ENCODE measurements around the gene CYLD.

Gene CYLD

DNA sequence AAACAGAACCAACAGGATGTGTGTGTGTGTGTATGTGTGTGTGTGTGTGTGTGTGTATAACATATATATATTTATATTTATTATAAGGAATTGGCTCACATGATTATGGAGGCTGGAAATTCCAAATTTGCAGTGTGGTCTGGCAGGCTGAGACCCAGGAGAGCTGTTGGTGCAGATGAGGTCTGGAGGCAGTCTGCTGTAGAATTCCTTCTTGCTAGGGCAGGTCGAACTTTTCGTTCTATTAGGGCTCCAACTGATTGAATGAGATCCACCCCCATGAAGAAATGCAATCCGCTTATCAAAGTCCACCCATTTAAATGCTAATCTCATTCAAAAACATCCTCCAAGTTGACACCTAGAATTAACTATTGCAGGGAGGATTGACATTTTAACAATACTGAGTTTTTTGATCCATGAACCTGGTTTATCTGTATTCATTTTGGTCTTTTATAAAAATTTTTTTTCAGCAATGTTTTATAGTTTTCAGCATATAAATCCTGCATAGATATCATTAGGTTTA is 85.0 kb downstream of the CYLD start:
- TF ChIP-seq, protein P1, sequence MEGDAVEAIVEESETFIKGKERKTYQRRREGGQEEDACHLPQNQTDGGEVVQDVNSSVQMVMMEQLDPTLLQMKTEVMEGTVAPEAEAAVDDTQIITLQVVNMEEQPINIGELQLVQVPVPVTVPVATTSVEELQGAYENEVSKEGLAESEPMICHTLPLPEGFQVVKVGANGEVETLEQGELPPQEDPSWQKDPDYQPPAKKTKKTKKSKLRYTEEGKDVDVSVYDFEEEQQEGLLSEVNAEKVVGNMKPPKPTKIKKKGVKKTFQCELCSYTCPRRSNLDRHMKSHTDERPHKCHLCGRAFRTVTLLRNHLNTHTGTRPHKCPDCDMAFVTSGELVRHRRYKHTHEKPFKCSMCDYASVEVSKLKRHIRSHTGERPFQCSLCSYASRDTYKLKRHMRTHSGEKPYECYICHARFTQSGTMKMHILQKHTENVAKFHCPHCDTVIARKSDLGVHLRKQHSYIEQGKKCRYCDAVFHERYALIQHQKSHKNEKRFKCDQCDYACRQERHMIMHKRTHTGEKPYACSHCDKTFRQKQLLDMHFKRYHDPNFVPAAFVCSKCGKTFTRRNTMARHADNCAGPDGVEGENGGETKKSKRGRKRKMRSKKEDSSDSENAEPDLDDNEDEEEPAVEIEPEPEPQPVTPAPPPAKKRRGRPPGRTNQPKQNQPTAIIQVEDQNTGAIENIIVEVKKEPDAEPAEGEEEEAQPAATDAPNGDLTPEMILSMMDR (IDR thresholded peaks at IDR 0.05; ENCODE audit: borderline replicate concordance, insufficient read depth, low read depth, low read length) = no peak
- no peak overlapping the region for H3K4me3 ChIP-seq (ENCODE audit: low read depth, low read length)

DNA sequence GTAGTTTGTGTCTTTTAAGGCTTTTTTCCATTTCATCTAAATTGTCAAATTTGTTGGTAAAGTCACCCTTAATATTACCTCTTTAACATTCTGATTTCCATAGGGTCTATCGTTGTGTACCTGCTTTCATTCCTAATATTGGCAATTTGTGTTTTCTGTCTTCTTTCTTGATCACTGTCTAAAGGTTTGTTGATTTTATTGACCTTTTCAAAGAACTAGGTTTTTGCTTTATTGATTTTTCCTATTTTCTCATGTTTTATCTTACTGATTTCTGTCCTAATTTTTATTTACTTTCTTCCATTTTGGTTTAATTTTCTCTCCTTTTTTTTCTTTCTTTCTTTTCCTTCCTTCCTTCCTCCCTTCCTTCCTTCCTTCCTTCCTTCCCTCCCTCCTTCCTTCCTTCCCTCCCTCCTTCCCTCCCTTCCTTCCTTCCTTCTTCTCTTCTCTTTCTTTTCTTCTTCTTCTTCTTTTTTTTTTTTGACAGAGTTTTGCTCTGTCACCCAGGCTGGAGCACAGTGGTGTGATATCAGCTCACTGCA is 86.3 kb downstream of the CYLD start:
- TF ChIP-seq, protein P1 (IDR thresholded peaks at IDR 0.05; ENCODE audit: borderline replicate concordance, insufficient read depth, low read depth, low read length) = no peak
- H3K4me3 ChIP-seq (ENCODE audit: low read depth, low read length) = no peak overlapping the region

DNA sequence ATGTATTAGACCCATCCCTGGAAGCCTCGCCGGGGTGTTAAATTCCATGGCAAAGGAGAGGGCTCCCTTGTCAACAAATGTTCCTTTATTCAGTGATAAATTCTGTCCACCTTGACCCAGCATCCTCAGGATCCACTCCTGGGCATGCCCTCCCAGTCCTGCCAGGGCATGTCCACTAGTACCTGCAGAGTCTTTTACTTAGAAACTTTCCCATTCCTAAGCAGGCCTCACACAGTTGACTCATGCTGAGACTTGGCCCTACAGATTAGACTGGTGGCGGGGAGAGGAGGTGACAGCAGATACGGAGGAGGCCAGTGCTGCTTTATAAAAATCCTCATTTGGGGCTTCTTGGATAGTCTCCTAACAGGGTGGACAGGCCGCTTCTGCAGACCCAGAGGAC is 88.8 kb downstream of the CYLD start:
- H3K4me3 ChIP-seq (ENCODE audit: low read depth, low read length) = no peak overlapping the region
- TF ChIP-seq, protein P1 (IDR thresholded peaks at IDR 0.05; ENCODE audit: borderline replicate concordance, insufficient read depth, low read depth, low read length) = no peak

DNA sequence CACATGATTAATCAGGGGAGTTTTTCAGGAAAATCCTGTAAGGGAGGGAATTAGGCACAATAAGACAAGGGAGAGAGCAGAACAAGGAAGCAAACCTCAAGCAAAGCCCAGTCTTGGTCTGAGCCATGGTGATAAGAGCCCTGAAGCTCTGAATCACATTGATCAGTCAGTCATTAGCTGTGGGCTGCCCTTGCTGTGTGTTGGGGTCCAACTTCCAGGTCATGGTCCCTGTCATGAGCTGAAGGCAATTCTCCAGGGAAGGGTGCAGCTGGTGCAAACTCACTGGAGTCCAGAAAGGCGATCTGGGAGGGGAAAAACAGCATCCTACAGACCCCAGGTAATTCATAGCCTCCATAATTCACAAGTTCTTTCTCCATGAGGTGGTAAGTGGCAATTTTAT is 89.9 kb downstream of the CYLD start:
- no peak overlapping the region for H3K4me3 ChIP-seq (ENCODE audit: low read depth, low read length)

DNA sequence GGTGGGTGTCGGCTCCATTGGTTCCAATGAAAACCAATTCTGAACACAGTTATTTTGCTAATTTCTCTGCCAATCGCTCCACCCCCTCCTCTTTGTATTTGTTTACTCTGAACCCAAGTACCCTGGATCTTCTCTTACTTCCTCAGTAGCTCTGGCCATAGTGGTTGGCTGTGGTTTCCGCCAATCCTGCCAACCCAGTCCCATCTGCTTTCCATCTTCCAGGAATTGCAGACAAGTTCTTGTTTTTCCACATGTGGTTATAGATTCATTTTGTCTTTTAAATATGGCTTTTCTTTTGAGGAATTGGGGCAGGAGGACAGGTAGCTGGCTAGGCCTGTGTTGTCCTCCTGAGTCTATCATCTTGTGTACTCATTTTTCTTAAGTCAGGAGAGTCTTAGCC is 92.0 kb downstream of the CYLD start:
- TF ChIP-seq, protein P1 (IDR thresholded peaks at IDR 0.05; ENCODE audit: borderline replicate concordance, insufficient read depth, low read depth, low read length) = no peak
- H3K4me3 ChIP-seq (ENCODE audit: low read depth, low read length) = no peak overlapping the region

More for the DNA sequence above, 89.9 kb downstream of the CYLD start:
- TF ChIP-seq, protein P1 (IDR thresholded peaks at IDR 0.05; ENCODE audit: borderline replicate concordance, insufficient read depth, low read depth, low read length) = no peak

DNA sequence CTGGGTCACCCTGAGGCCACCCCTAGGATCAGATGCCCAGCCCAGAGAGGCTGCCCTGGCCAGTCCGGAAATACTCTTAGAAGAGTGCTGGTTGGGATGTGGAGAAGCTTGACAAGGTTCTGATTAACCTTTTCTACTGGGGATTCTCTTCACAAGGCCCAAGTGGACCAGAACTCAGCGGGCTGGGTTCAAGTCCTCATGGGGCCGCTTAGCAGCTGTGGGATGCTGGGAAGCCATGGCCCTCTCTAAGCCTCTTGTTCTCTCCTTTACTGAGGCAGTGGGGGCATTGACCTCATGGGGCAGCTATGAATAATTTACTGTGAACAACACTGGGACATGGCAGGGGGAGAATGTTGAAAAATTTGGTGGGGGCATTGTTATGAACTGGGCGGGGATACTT is 92.8 kb downstream of the CYLD start:
- no peak overlapping the region for H3K4me3 ChIP-seq (ENCODE audit: low read depth, low read length)
- TF ChIP-seq, protein P1 (IDR thresholded peaks at IDR 0.05; ENCODE audit: borderline replicate concordance, insufficient read depth, low read depth, low read length) = no peak

DNA sequence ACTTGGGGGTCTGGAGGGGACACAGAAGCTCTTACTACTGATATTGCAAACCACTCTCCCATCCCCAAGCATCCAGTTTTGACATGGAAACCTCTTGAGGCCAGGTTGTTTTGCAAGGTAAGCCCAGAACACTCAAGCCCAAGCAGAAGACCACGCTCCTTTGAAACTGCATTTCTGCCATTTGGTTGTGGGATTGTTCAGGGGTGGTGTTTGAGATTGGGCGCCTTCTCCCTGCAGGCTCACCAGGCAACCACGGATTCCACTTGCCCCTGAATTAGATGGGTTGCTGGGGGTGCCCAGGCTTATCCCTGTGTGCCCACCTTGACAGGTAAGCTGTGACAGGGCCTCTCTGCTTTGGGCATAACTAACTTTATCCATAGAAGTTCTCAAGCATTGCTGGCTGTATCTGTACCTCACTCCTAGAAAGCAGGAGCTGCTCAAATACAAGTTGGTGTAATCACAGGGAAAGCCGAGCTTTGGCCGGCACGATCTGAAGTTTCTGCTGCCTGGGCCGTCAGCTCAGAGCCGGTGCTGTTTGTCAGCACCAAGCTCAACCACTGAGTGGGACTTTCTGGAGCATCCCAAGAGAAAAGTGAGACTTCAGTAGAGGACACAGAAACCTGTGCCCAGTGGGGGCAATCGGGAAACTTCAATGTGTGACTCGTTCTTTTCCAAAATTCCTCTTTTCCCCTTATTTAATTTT is 93.6 kb downstream of the CYLD start:
- H3K4me3 ChIP-seq (ENCODE audit: low read depth, low read length) = no peak overlapping the region
- TF ChIP-seq, protein P1 (IDR thresholded peaks at IDR 0.05; ENCODE audit: borderline replicate concordance, insufficient read depth, low read depth, low read length) = no peak
